ENCODE results near the gene C10orf53.

DNA sequence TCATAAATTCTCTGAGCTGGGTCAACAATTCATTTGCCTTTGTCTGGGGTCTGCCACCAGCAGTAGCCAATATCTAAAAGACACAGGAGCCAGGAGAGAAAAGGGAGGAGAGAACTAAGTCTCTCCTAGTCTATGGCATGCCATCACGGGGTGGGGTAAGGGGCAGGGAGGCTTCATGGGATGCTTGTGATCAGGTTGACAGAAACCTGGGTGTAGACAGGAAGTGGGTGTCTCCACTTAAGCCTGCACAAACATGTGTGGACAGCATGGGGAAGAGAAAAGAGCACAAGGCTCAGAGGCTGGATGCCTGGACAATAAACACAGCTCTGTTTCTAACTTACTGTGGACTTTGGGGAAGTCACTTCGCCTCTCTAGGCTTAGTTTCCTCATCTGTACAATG is 11.5 kb upstream of the C10orf53 start:
- TF ChIP-seq, protein P1, sequence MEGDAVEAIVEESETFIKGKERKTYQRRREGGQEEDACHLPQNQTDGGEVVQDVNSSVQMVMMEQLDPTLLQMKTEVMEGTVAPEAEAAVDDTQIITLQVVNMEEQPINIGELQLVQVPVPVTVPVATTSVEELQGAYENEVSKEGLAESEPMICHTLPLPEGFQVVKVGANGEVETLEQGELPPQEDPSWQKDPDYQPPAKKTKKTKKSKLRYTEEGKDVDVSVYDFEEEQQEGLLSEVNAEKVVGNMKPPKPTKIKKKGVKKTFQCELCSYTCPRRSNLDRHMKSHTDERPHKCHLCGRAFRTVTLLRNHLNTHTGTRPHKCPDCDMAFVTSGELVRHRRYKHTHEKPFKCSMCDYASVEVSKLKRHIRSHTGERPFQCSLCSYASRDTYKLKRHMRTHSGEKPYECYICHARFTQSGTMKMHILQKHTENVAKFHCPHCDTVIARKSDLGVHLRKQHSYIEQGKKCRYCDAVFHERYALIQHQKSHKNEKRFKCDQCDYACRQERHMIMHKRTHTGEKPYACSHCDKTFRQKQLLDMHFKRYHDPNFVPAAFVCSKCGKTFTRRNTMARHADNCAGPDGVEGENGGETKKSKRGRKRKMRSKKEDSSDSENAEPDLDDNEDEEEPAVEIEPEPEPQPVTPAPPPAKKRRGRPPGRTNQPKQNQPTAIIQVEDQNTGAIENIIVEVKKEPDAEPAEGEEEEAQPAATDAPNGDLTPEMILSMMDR (conservative IDR thresholded peaks at IDR 0.05; ENCODE audit: low read depth, low read length), result no peak
- TF ChIP-seq RFX5 (IDR thresholded peaks at IDR 0.05; ENCODE audit: low read depth, low read length) (no peak), POLR2A (IDR thresholded peaks at IDR 0.05; ENCODE audit: low read depth, low read length) (no peak)

Measured in IMR-90 (cell line).